ENCODE results near the gene ADAMTSL2. TPM values are rescaled to one million over a fixed set of nuclear protein-coding genes. Genes with fewer than 3 reads are reported as not detected.

The ADAMTSL2 gene
- total RNA-seq, 2 donors from 2014 or later, result 4.9 to 27.7 TPM

- Histone ChIP-seq H3K27ac (no peak overlapping the region), H3K27me3 (peaks cover 0 to 4% of the 10 kb centered on the region in 2 donors), H3K4me1 (no peaks in the 10 kb centered on the region), H3K4me3 (no peak overlapping the region), H3K9me3 (peaks cover 0 to 1% of the 10 kb centered on the region in 2 donors), H3K36me3 (no peaks in the 10 kb centered on the region)
- TF ChIP-seq, protein P1, sequence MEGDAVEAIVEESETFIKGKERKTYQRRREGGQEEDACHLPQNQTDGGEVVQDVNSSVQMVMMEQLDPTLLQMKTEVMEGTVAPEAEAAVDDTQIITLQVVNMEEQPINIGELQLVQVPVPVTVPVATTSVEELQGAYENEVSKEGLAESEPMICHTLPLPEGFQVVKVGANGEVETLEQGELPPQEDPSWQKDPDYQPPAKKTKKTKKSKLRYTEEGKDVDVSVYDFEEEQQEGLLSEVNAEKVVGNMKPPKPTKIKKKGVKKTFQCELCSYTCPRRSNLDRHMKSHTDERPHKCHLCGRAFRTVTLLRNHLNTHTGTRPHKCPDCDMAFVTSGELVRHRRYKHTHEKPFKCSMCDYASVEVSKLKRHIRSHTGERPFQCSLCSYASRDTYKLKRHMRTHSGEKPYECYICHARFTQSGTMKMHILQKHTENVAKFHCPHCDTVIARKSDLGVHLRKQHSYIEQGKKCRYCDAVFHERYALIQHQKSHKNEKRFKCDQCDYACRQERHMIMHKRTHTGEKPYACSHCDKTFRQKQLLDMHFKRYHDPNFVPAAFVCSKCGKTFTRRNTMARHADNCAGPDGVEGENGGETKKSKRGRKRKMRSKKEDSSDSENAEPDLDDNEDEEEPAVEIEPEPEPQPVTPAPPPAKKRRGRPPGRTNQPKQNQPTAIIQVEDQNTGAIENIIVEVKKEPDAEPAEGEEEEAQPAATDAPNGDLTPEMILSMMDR (IDR thresholded peaks at IDR 0.05), result no peak
- DNase-seq (ENCODE audit: low spot score), result no peak
These were observed 56.8 kb downstream of the ADAMTSL2 start for GRCh38 chr9:133591116-133591910.

DNA sequence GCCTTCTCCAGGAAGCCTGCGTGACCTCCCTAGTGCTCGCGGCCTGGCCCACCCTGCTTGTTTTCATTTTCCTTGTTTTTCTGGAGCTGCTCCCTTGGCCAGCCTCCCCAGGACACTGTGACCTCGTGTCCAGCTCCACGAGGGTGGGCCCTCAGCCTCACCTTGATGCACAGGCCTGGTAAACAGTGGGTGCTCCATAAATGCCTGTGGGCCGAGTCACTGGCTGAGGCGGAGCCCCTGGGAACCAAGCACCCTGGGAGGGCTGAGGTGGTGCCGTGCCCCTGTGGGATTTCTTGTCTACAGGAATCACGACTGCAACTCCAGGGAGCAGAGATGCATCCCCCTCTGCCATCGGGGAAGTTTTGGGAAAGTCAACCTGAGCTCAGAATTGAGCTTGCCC, 57.5 kb downstream of the ADAMTSL2 start:
- H3K36me3 ChIP-seq, result no peaks in the 10 kb centered on the region
- H3K4me3 ChIP-seq, result no peak overlapping the region
- no peaks in the 10 kb centered on the region for H3K4me1 ChIP-seq
- TF ChIP-seq, protein P1 (IDR thresholded peaks at IDR 0.05), result no peak
- peaks cover 0 to 8% of the 10 kb centered on the region in 2 donors for H3K9me3 ChIP-seq
- H3K27me3 ChIP-seq, result no peaks in the 10 kb centered on the region
- no peak for DNase-seq (ENCODE audit: low spot score)
- no peak overlapping the region for H3K27ac ChIP-seq

DNA sequence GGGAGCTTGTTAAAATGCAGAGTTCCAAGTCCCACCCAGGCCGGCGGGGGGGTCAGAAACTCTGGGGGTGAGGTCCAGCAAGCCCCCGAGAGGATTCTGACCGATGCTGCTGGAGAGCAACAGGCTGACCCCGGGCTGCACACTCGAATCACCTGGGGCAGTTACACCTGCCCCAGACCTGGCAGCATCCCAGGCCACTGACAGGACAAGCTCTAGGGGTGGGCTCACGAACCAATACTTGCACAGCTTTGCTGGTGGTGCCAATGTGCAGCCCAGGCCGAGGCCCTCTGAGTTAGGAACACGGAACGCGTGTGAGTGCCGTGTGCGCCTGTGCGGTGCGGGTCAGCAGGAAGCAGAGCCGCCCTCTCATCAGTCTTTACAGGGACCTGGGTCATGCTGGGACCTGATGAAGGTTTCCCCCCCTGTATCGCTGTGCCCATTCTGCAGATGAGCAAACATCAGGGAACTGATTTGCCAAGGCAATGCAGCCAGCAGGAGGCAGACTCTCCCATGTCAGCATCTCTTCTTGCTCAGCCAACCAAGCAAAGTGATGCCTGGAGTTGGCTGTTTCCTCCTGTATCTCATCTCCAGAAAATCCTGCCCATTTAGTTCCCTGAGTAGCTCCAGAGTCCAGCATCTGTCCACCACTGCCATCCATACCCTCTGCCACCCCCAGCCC, 58.4 kb downstream of the ADAMTSL2 start:
- no peaks in the 10 kb centered on the region for H3K27me3 ChIP-seq
- no peaks in the 10 kb centered on the region for H3K36me3 ChIP-seq
- peaks cover 5 to 17% of the 10 kb centered on the region in 2 donors for H3K9me3 ChIP-seq
- DNase-seq (ENCODE audit: low spot score), result no peak
- no peak overlapping the region for H3K27ac ChIP-seq
- TF ChIP-seq, protein P1 (IDR thresholded peaks at IDR 0.05), result peak in 1 of 2 donors; percentile 16
- no peaks in the 10 kb centered on the region for H3K4me1 ChIP-seq
- H3K4me3 ChIP-seq, result no peak overlapping the region

DNA sequence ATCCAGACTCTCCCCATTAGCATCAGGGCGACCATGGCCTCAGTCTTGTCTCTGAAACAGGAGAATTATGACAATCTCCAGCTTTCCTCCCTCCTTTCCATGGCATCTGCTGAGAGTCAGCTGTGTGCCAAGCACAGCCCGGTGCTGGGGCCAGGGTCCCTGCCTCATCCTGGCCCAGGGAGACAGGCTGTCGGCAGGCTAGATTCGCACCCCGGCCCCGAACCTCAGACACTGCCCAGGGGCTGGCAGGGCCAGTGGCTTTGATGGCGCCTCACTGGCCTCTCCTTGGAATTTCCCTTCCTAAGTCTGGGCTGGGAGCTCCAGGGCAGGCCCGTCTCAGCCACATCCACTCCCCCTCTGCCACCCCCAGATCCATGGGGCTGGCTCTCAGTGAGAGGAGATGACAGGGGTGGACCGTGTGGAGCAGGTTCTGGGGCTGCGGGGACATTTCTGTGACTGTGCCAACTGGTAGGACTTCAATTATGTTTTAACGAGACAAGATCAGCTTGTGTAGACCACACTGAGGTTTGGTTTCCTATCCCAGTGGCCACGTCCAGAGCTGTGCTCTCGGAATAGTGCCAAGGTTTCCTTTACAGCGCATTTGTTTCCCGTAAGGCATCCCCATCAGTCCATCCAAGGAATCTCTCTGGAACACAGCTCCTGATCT, 59.2 kb downstream of the ADAMTSL2 start:
- TF ChIP-seq, protein P1 (IDR thresholded peaks at IDR 0.05), result no peak
- no peak overlapping the region for H3K27ac ChIP-seq
- H3K4me1 ChIP-seq, result no peaks in the 10 kb centered on the region
- no peak for DNase-seq (ENCODE audit: low spot score)
- H3K4me3 ChIP-seq, result no peak overlapping the region
- H3K27me3 ChIP-seq, result no peaks in the 10 kb centered on the region
- H3K9me3 ChIP-seq, result peaks cover 7 to 25% of the 10 kb centered on the region in 2 donors
- no peaks in the 10 kb centered on the region for H3K36me3 ChIP-seq

DNA sequence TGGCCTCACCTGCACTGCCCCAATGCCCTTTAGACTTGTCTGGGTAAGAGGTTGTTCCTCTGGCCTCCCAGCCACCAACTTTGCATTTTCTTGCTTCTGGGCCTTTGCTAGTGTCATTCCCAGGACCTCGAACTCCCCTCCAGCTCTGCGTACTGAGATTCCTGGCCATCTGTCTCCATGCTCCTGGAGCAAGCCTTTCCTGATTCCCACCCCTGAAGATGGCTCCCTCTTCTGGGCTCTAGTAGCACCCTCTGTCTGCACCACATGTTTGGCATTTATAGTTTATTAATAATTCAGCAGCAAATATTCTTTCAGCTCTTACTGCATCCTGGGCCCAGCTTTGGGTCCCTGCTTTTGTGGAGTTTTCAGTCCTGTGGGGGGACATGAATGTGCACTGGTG, 59.8 kb downstream of the ADAMTSL2 start:
- no peak overlapping the region for H3K27ac ChIP-seq
- H3K4me1 ChIP-seq, result no peaks in the 10 kb centered on the region
- no peaks in the 10 kb centered on the region for H3K36me3 ChIP-seq
- DNase-seq (ENCODE audit: low spot score), result no peak
- H3K9me3 ChIP-seq, result peaks cover 7 to 25% of the 10 kb centered on the region in 2 donors
- TF ChIP-seq, protein P1 (IDR thresholded peaks at IDR 0.05), result no peak
- H3K27me3 ChIP-seq, result no peaks in the 10 kb centered on the region
- H3K4me3 ChIP-seq, result no peak overlapping the region
